ENCODE measurements around the gene CSNK1G1.

Gene CSNK1G1

DNA sequence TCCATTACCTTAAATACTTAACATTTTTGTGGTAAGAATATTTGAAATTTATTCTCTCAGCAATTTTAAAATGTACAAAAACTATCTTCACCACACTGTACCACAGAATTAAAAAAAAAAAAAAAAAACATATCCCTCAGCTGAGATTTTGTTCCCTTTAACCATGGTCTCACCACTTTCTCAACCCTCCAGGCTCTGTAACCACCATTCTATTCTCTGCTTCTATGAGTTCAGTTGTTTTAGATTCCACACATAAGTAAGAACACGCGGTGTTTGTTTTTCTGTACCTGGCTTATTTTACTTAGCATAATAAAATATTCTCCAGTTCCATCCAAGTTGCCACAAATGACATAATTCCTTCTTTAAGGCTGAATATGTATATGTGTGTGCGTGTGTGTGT is 41.5 kb downstream of the CSNK1G1 start:
- Histone ChIP-seq H3K4me3 (replicated peaks; ENCODE audit: low read depth, low read length) (no peak overlapping the region), H3K27me3 (replicated peaks; ENCODE audit: control insufficient read depth, insufficient read depth, low read length) (no peaks in the 10 kb centered on the region)
- TF ChIP-seq, protein P1, sequence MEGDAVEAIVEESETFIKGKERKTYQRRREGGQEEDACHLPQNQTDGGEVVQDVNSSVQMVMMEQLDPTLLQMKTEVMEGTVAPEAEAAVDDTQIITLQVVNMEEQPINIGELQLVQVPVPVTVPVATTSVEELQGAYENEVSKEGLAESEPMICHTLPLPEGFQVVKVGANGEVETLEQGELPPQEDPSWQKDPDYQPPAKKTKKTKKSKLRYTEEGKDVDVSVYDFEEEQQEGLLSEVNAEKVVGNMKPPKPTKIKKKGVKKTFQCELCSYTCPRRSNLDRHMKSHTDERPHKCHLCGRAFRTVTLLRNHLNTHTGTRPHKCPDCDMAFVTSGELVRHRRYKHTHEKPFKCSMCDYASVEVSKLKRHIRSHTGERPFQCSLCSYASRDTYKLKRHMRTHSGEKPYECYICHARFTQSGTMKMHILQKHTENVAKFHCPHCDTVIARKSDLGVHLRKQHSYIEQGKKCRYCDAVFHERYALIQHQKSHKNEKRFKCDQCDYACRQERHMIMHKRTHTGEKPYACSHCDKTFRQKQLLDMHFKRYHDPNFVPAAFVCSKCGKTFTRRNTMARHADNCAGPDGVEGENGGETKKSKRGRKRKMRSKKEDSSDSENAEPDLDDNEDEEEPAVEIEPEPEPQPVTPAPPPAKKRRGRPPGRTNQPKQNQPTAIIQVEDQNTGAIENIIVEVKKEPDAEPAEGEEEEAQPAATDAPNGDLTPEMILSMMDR (IDR thresholded peaks at IDR 0.05; ENCODE audit: insufficient read depth, low read length, poor library complexity, severe bottlenecking) = no peak

DNA sequence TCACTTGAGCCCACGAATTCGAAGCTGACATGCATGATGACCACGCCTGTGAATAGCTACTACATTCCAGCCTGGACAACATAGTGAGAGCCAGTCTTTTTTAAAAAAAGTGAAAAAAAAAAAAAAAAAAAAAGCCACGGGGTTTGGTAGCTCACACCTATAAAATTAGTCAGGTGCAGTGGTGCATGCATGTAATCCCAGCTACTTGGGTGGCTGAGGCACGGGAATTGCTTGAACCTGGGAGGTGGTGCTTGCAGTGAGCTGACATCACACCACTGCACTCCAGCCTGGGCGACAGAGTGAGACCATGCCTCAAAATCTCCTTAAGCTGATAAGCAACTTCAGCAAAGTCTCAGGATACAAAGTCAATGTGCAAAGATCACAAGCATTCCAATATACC is 44.4 kb downstream of the CSNK1G1 start:
- no peak for DNase-seq (ENCODE audit: extremely low read depth, insufficient read length)
- Histone ChIP-seq H3K4me3 (replicated peaks; ENCODE audit: low read depth, low read length) (no peak overlapping the region), H3K36me3 (ENCODE audit: control insufficient read depth, insufficient read depth, low read length) (no peaks in the 10 kb centered on the region), H3K27me3 (replicated peaks; ENCODE audit: control insufficient read depth, insufficient read depth, low read length) (no peaks in the 10 kb centered on the region)
- TF ChIP-seq, protein P1 (IDR thresholded peaks at IDR 0.05; ENCODE audit: insufficient read depth, low read length, poor library complexity, severe bottlenecking) = no peak

More for the DNA sequence above, 41.5 kb downstream of the CSNK1G1 start:
- H3K36me3 ChIP-seq (ENCODE audit: control insufficient read depth, insufficient read depth, low read length) = no peaks in the 10 kb centered on the region
- DNase-seq (ENCODE audit: extremely low read depth, insufficient read length) = no peak

DNA sequence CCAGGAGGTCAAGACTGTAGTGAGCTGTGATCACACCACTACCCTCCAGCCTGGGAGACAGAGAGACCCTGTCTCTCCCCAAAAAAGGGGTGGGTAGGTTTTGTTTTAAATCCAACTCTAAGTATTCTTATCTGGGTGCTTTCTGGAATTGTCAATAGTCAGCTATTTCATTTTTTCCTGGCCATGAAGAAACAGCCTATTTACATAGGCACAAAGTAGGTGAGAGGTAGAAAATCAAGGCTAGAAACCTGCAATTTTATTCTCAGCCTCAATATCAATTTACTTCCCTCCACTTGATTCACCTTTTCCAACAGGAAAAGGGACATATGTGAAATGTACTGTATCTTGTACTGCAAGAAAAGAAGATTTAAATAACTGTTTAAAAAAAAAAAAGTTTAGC is 45.9 kb downstream of the CSNK1G1 start:
- no peak overlapping the region for H3K4me3 ChIP-seq (replicated peaks; ENCODE audit: low read depth, low read length)

DNA sequence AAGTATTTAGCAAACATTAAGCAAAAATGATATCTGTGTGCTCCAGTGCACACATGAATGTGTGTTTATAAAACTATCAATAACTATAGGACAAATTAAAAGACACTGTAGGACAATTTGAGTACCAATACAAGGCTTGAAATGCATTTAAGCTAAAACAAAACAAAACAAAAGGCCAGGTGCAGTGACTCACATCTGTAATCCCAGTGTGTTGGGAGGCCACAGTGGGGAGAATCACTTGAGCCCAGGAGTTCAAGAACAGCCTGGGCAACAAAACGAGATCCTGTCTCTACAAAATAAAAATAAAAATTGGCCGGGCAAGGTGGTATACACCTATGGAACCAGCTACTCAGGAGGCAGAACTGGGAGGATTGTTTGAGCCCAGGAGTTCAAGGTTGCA is 50.7 kb downstream of the CSNK1G1 start:
- DNase-seq (ENCODE audit: extremely low read depth, insufficient read length) = no peak

More for the DNA sequence above, 45.9 kb downstream of the CSNK1G1 start:
- TF ChIP-seq, protein P1 (IDR thresholded peaks at IDR 0.05; ENCODE audit: insufficient read depth, low read length, poor library complexity, severe bottlenecking) = no peak
- DNase-seq (ENCODE audit: extremely low read depth, insufficient read length) = no peak
- no peaks in the 10 kb centered on the region for H3K27me3 ChIP-seq (replicated peaks; ENCODE audit: control insufficient read depth, insufficient read depth, low read length)
- H3K36me3 ChIP-seq (ENCODE audit: control insufficient read depth, insufficient read depth, low read length) = no peaks in the 10 kb centered on the region

DNA sequence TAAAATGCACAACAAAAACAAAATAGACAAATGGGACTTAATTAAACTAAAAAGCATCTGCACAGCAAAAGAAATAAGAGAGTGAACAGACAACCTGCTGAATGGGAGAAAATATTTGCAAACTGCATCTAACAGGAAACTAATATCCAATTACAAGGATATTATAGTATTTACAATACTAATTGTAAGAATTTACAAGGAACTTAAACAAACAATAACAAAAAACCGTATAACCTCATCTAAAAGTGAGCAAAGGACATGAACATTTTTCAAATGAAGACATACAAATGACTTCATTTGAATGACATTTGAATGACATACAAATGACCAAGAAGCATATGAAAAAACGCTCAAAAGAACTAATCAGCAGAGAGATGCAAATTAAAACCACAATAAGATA is 66.4 kb downstream of the CSNK1G1 start:
- TF ChIP-seq, protein P1 (IDR thresholded peaks at IDR 0.05; ENCODE audit: insufficient read depth, low read length, poor library complexity, severe bottlenecking) = no peak
- Histone ChIP-seq H3K4me3 (replicated peaks; ENCODE audit: low read depth, low read length) (no peak overlapping the region), H3K36me3 (ENCODE audit: control insufficient read depth, insufficient read depth, low read length) (peaks cover 1% of the 10 kb centered on the region; the same call in 1 of the 2 replicates), H3K27me3 (replicated peaks; ENCODE audit: control insufficient read depth, insufficient read depth, low read length) (no peaks in the 10 kb centered on the region)
- DNase-seq (ENCODE audit: extremely low read depth, insufficient read length) = no peak

More for the DNA sequence above, 50.7 kb downstream of the CSNK1G1 start:
- TF ChIP-seq, protein P1 (IDR thresholded peaks at IDR 0.05; ENCODE audit: insufficient read depth, low read length, poor library complexity, severe bottlenecking) = no peak
- Histone ChIP-seq H3K36me3 (ENCODE audit: control insufficient read depth, insufficient read depth, low read length) (no peaks in the 10 kb centered on the region), H3K27me3 (replicated peaks; ENCODE audit: control insufficient read depth, insufficient read depth, low read length) (no peaks in the 10 kb centered on the region), H3K4me3 (replicated peaks; ENCODE audit: low read depth, low read length) (no peak overlapping the region)

DNA sequence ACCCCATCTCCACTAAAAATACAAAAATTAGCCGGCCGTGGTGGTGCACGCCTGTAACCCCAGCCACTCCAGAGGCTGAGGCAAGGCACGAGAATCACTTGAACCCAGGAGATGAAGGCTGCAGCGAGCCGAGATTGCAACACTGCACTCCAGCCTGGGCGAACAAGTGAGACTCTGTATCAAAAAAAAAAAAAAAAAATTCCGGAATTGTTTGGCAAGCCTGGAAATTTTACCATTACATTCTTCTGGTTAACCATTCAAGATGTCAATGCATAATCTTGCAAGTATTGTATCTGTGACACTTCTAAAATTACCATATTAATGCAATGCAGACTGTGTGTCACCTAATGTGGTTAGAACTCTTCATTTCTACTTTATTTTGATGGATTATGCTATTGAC is 67.0 kb downstream of the CSNK1G1 start:
- no peak for DNase-seq (ENCODE audit: extremely low read depth, insufficient read length)
- Histone ChIP-seq H3K27me3 (replicated peaks; ENCODE audit: control insufficient read depth, insufficient read depth, low read length) (no peaks in the 10 kb centered on the region), H3K4me3 (replicated peaks; ENCODE audit: low read depth, low read length) (no peak overlapping the region), H3K36me3 (ENCODE audit: control insufficient read depth, insufficient read depth, low read length) (peaks cover 1% of the 10 kb centered on the region; the same call in 1 of the 2 replicates)
- TF ChIP-seq, protein P1 (IDR thresholded peaks at IDR 0.05; ENCODE audit: insufficient read depth, low read length, poor library complexity, severe bottlenecking) = no peak

Measured in GM06990 (cell line).